HepG2 (cell line): ENCODE data around the gene JADE2. TPM values are rescaled to one million over a fixed set of nuclear protein-coding genes. Genes with fewer than 3 reads are reported as not detected.
A peak's percentile ranks its signal among the peaks of the same experiment; 100 is the strongest.

Experiments
- ATAC-seq: fragments of 200-7000 bp; cut with Tn5 transposase; 3 replicates; pipeline ENCODE4 v1.9.1; 2020; ENCODE audit warnings: mild to moderate bottlenecking, moderate library complexity
- BruUV-seq: library from RNA; stranded (reverse); fragments of 400-500 nt; replicated peaks from 2 replicates; lab custom pipeline; 2021; lab: Mats Ljungman, UMichigan
- CTCF ChIA-PET: fragments of 300-600 bp; formaldehyde crosslinking; extraction: SDS; loops from one replicate; lab custom pipeline; 2021; ENCODE audit warnings: low total read pairs, inconsistent platforms, low intra/inter-chr PET ratio; lab: Yijun Ruan, JAX
- POLR2A ChIA-PET: fragments of 350-600 bp; sonication (Branson Sonifier 250); formaldehyde crosslinking; loops from one replicate; lab custom pipeline; 2020; ENCODE audit warnings: antibody characterized with exemption, inconsistent platforms; lab: Yijun Ruan, JAX
- DNase-seq: peaks from one replicate; pipeline ENCODE4 v3.0.0-alpha.2; 2015; ENCODE audit warnings: low spot score
- FAIRE-seq: peaks from 3 replicates; lab custom pipeline; 2011; peaks lifted over from hg19 to GRCh38; lab: Jason Lieb, UNC
- H2AFZ ChIP-seq: one replicate; pipeline ENCODE4 v1.6.1; 2011; ENCODE audit warnings: low read length, inconsistent platforms
- H3K27ac ChIP-seq: fragments of 300-600 bp; 3 replicates; pipeline ENCODE4 v1.8.0; 2011; ENCODE audit warnings: mixed run types, mild to moderate bottlenecking, mixed read lengths, low read length, inconsistent platforms; ENCODE audit not compliant: insufficient read depth; ENCODE audit errors: extremely low read length
- H3K27me3 ChIP-seq, 2 experiments: fragments of 200-600 bp in 1 of 2; 2 replicates in 1 of 2; 3 replicates in 1 of 2; pipeline versions ENCODE4 v1.6.0 to v1.8.0; 2011; ENCODE audit warnings: low read length in 2 of 2, mild to moderate bottlenecking in 2 of 2, moderate library complexity in 2 of 2, inconsistent platforms in 1 of 2; ENCODE audit not compliant: insufficient read depth in 2 of 2, control insufficient read depth in 1 of 2
- H3K36me3 ChIP-seq, 2 experiments: fragments of 200-600 bp in 1 of 2; replicated peaks in 1 of 2; 2 replicates in 1 of 2; 3 replicates in 1 of 2; pipeline versions ENCODE4 v1.5.1 to v1.8.0; 2011; ENCODE audit warnings: low read length in 2 of 2, inconsistent platforms in 1 of 2; ENCODE audit not compliant: insufficient read depth in 2 of 2, control insufficient read depth in 1 of 2
- H3K4me1 ChIP-seq: 2 replicates; pipeline ENCODE4 v1.5.1; 2012; ENCODE audit warnings: low read length, inconsistent platforms; ENCODE audit not compliant: insufficient read depth
- H3K4me2 ChIP-seq: 2 replicates; pipeline ENCODE4 v1.6.0; 2011; ENCODE audit warnings: low read depth, low read length, inconsistent platforms
- H3K4me3 ChIP-seq, 3 experiments: fragments of 200-600 bp in 1 of 3; sonication (generic), shearing (Covaris generic) in 1 of 3; replicated peaks in 1 of 3; 2 replicates each; pipeline ENCODE4 v1.5.1; 2011 to 2016; ENCODE audit warnings: low read length in 3 of 3, inconsistent platforms in 2 of 3, low read depth in 2 of 3, mild to moderate bottlenecking in 2 of 3, control low read depth in 1 of 3, mixed read lengths in 1 of 3; ENCODE audit not compliant: insufficient read depth in 1 of 3
- H3K79me2 ChIP-seq: one replicate; pipeline ENCODE4 v1.6.1; 2011; ENCODE audit warnings: low read length, inconsistent platforms; ENCODE audit not compliant: insufficient read depth
- H3K9ac ChIP-seq: 2 replicates; pipeline ENCODE4 v1.6.0; 2011; ENCODE audit warnings: mild to moderate bottlenecking, low read depth, low read length, inconsistent platforms; ENCODE audit not compliant: insufficient read depth
- H3K9me3 ChIP-seq: 2 replicates; pipeline ENCODE4 v1.5.1; 2012; ENCODE audit warnings: mild to moderate bottlenecking, low read length
- H4K20me1 ChIP-seq: 2 replicates; pipeline ENCODE4 v1.6.0; 2011; ENCODE audit warnings: inconsistent platforms, mild to moderate bottlenecking, low read length, moderate library complexity; ENCODE audit not compliant: insufficient read depth
- FOXA1 ChIP-seq, 2 experiments: fragments of 450-650 bp in 1 of 2; sonication (generic) in 1 of 2; formaldehyde crosslinking in 1 of 2; IDR thresholded peaks; 2 replicates each; pipeline versions ENCODE4 v1.4.0 to v1.6.1; 2016 to 2020; ENCODE audit warnings: missing genetic modification reagents in 1 of 2
- HNRNPLL ChIP-seq: fragments of 200-400 bp; formaldehyde crosslinking; IDR thresholded peaks from 2 replicates; pipeline ENCODE4 v1.6.1; 2017; ENCODE audit warnings: mild to moderate bottlenecking, low read depth, low read length; ENCODE audit not compliant: poor library complexity, severe bottlenecking
- MATR3 ChIP-seq: sonication (generic); formaldehyde crosslinking; IDR thresholded peaks from 2 replicates; pipeline ENCODE4 v1.4.0; 2020; ENCODE audit warnings: missing genetic modification reagents
- MBNL3 ChIP-seq: fragments of 250-450 bp; sonication (Bioruptor Pico); conservative IDR thresholded peaks from 2 replicates; pipeline ENCODE4 v1.8.0; 2022; ENCODE audit warnings: mild to moderate bottlenecking, inconsistent platforms
- MTF2 ChIP-seq: sonication (generic); formaldehyde crosslinking; IDR thresholded peaks from 2 replicates; pipeline ENCODE4 v1.5.0; 2020; ENCODE audit warnings: missing genetic modification reagents, borderline replicate concordance
- SOX6 ChIP-seq, 2 experiments: fragments of 450-650 bp in 1 of 2; sonication (generic) in 1 of 2; formaldehyde crosslinking in 1 of 2; IDR thresholded peaks; 2 replicates each; pipeline versions ENCODE4 v1.4.0 to v1.6.1; 2017 to 2020; ENCODE audit warnings: antibody characterized with exemption in 1 of 2, mild to moderate bottlenecking in 1 of 2, missing genetic modification reagents in 1 of 2
- STAT5B ChIP-seq: sonication (generic); formaldehyde crosslinking; IDR thresholded peaks from 2 replicates; pipeline ENCODE4 v1.4.0; 2020; ENCODE audit warnings: missing genetic modification reagents
- ZBTB38 ChIP-seq: sonication (generic); formaldehyde crosslinking; IDR thresholded peaks from 2 replicates; pipeline ENCODE4 v1.5.1; 2020; ENCODE audit warnings: mild to moderate bottlenecking, missing genetic modification reagents
- ZMYM3 ChIP-seq: sonication (generic); formaldehyde crosslinking; IDR thresholded peaks from 2 replicates; pipeline ENCODE4 v1.5.1; 2020; ENCODE audit warnings: mild to moderate bottlenecking, missing genetic modification reagents
- ZNF530 ChIP-seq: sonication (generic); formaldehyde crosslinking; IDR thresholded peaks from 2 replicates; pipeline ENCODE4 v1.5.0; 2020; ENCODE audit warnings: low read depth, mild to moderate bottlenecking, missing genetic modification reagents
- ZNF629 ChIP-seq: sonication (generic); formaldehyde crosslinking; conservative IDR thresholded peaks from 2 replicates; pipeline ENCODE4 v1.5.0; 2020; ENCODE audit warnings: missing genetic modification reagents
- WGBS: methylation state at CpG from one replicate; pipeline ENCODE4 v1.1.6; 2017; ENCODE audit warnings: low lambda C conversion rate; 5-methylcytosine and 5-hydroxymethylcytosine counted together
- in situ Hi-C: cut with HindIII; loops from 2 replicates; pipeline ENCODE4 v1.10.0; 2017; ENCODE audit warnings: low pct_unique_long_range_greater_than_20kb; ENCODE audit not compliant: extremely low pct_ligation_motif_present
- intact Hi-C: fragments of 100-400 bp; cut with micrococcal nuclease; formaldehyde crosslinking; loops from one replicate; pipeline ENCODE4 v1.10.0; 2022; ENCODE audit not compliant: unreplicated experiment
- polyA plus RNA-seq, 8 experiments: library from polyadenylated mRNA; depleted of rRNA in 3 of 8; stranded (reverse) in 7 of 8; unstranded in 1 of 8; fragments of >200 nt; fragmentation: Illumina TruSeq in 4 of 8; extraction: Trizol in 4 of 8; gene quantifications; 2 replicates each; pipeline versions ENCODE4 v1.2.1 to v1.2.3, GENCODE V29; 2011 to 2016; ENCODE audit warnings: low read depth in 4 of 8, missing spikeins in 1 of 8, mixed read lengths in 1 of 8; ENCODE audit not compliant: insufficient read depth in 1 of 8
- total RNA-seq, 5 experiments: library from RNA; depleted of rRNA; stranded (reverse); fragments of >200 nt; fragmentation: Illumina TruSeq; extraction: Trizol; gene quantifications; 2 replicates each; pipeline ENCODE4 v1.2.3, GENCODE V29; 2016; ENCODE audit warnings: low read depth in 1 of 5
- TF ChIP-seq, protein P1 (sequence below): sonication (generic); formaldehyde crosslinking; IDR thresholded peaks from 2 replicates; pipeline ENCODE4 v1.4.0; 2020; ENCODE audit warnings: missing genetic modification reagents
- TF ChIP-seq, protein P2 (sequence below): sonication (generic); formaldehyde crosslinking; IDR thresholded peaks from 2 replicates; pipeline ENCODE4 v1.9.0; 2021; ENCODE audit warnings: missing genetic modification reagents, mild to moderate bottlenecking, borderline replicate concordance

The JADE2 gene
- total and polyA plus RNA-seq, 2 of the 13 experiments (the other 11 are each of a cell fraction or from before 2014, with no cell fraction given) = 7.5 to 15.1 TPM

DNA sequence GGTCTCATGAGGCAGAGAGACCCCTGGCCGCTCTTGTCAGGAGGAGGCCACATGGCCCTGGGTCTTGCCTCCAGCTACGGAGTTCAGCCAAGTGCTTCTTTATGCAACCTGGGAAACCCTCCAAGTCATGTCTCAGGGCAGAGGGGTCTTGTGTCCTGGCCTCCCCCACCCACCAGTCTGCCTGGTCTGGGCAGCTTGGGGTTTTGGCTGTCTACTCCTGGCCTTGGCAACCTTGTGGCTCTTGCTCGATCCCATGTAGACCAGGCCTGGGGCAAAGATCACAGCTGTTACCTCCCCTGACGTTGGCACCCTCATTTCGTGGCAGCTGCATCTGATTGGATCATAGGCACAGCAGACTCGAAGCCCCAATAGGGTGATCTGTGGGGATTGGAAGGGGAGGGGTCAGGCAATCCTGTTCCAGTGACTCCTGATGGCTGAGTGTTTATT is 28.4 kb downstream of the JADE2 start:
- BruUV-seq = no TSS peak
- FAIRE-seq (no peak), DNase-seq (no peak), ATAC-seq (no peak)
- Histone ChIP-seq H3K9ac (no peak overlapping the region), H3K4me3 (no peak overlapping the region), H2AFZ (no peak overlapping the region), H3K27me3 (no peaks in the 10 kb centered on the region), H3K27ac (no peak overlapping the region), H3K79me2 (no peaks in the 10 kb centered on the region), H4K20me1 (no peaks in the 10 kb centered on the region), H3K9me3 (no peaks in the 10 kb centered on the region), H3K4me1 (peaks cover 6% of the 10 kb centered on the region), H3K4me2 (no peak overlapping the region), H3K36me3 (peaks cover 11 to 30% of the 10 kb centered on the region in 2 experiments; a peak in 4 of 5 replicates)
- CTCF ChIA-PET = no interaction called here
- intact Hi-C loops (no loop called here), in situ Hi-C loops (no loop called here)
- no peak for TF ChIP-seq ZNF530
- TF ChIP-seq, protein P1, sequence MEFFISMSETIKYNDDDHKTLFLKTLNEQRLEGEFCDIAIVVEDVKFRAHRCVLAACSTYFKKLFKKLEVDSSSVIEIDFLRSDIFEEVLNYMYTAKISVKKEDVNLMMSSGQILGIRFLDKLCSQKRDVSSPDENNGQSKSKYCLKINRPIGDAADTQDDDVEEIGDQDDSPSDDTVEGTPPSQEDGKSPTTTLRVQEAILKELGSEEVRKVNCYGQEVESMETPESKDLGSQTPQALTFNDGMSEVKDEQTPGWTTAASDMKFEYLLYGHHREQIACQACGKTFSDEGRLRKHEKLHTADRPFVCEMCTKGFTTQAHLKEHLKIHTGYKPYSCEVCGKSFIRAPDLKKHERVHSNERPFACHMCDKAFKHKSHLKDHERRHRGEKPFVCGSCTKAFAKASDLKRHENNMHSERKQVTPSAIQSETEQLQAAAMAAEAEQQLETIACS (CRISPR knock-in tag) = no peak
- no peak for TF ChIP-seq FOXA1 (IDR thresholded peaks at IDR 0.05)
- TF ChIP-seq FOXA1 (CRISPR knock-in tag; IDR thresholded peaks at IDR 0.05) = no peak
- TF ChIP-seq MATR3 (CRISPR knock-in tag) = no peak
- no peak for TF ChIP-seq STAT5B (CRISPR knock-in tag)
- POLR2A ChIA-PET = no interaction called here
- 93% methylated on average over 3 of the region's 6 CpGs for WGBS

DNA sequence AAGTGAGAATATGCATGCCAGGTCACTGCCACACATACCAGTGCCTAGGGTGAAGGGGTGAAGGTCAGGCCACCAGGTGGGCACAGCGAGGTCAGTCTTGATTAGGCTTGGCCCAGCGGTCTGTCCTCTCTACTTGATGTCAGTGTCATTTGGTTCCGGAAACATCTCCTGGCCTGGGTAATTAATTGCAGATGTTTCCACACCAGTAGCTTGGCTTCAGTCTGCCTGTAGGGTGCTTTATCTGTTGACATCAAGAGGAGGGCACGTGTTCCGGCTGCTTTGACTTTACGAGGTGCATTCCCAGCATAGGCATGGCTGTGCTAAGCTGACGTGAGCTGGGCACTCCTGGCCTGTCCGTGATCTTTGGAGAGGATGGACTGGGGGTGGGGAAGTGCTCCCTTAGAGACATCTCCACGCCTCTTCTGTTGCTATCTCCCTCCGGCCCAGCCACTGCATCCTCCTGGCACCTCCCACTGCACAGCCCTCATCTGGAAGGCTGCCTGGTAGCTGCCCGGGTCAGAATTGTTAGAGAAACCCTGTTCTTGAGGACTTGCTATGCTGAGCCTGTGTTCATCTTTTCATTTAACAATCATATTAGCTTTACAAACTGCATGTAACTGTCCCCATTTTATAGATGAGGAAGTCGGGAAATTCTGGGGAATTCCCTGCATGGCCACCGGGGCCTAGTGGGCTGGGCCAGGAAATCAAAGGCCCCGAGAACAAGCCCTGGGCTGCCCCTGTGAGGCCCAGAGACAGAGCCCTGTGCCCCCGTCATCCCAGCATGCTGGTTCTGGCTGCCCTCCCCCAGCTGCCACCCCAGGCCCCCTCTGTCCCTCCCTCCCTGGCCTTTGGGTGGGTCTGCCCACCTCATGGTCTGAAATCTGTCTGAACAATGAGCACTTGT is 29.1 kb downstream of the JADE2 start:
- no peak overlapping the region for H3K4me2 ChIP-seq
- intact Hi-C loops (no loop called here), in situ Hi-C loops (no loop called here)
- H3K9ac ChIP-seq = no peak overlapping the region
- CTCF ChIA-PET = no interaction called here
- POLR2A ChIA-PET = no interaction called here
- BruUV-seq = no TSS peak
- no peaks in the 10 kb centered on the region for H3K9me3 ChIP-seq
- no peak overlapping the region for H2AFZ ChIP-seq
- H3K4me3 ChIP-seq = no peak overlapping the region
- ATAC-seq (peak; percentile 35), FAIRE-seq (no peak), DNase-seq (no peak)
- H3K27ac ChIP-seq = no peak overlapping the region
- peaks cover 6% of the 10 kb centered on the region for H3K4me1 ChIP-seq
- H3K27me3 ChIP-seq = no peaks in the 10 kb centered on the region
- no peaks in the 10 kb centered on the region for H4K20me1 ChIP-seq
- H3K79me2 ChIP-seq = no peaks in the 10 kb centered on the region
- H3K36me3 ChIP-seq = peaks cover 14 to 30% of the 10 kb centered on the region in 2 experiments; a peak in 4 of 5 replicates
- 79% methylated on average over 8 of the region's 15 CpGs for WGBS
- no peak for TF ChIP-seq MBNL3
- no peak for TF ChIP-seq SOX6 (IDR thresholded peaks at IDR 0.05)
- TF ChIP-seq SOX6 (CRISPR knock-in tag; IDR thresholded peaks at IDR 0.05) = no peak
- no peak for TF ChIP-seq ZMYM3
- TF ChIP-seq MTF2 (CRISPR knock-in tag) = no peak
- TF ChIP-seq ZBTB38 (CRISPR knock-in tag) = no peak
- peak; percentile 84 for TF ChIP-seq ZNF629
- TF ChIP-seq HNRNPLL = no peak
- TF ChIP-seq, protein P2, sequence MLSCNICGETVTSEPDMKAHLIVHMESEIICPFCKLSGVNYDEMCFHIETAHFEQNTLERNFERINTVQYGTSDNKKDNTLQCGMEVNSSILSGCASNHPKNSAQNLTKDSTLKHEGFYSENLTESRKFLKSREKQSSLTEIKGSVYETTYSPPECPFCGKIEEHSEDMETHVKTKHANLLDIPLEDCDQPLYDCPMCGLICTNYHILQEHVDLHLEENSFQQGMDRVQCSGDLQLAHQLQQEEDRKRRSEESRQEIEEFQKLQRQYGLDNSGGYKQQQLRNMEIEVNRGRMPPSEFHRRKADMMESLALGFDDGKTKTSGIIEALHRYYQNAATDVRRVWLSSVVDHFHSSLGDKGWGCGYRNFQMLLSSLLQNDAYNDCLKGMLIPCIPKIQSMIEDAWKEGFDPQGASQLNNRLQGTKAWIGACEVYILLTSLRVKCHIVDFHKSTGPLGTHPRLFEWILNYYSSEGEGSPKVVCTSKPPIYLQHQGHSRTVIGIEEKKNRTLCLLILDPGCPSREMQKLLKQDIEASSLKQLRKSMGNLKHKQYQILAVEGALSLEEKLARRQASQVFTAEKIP (CRISPR knock-in tag) = no peak
